22Rv1 (cell line): ENCODE measurements around the gene CA10.

Experiments used
- H3K27ac ChIP-seq: fragments of 450-650 bp; 2 replicates; pipeline ENCODE4 v1.5.1; 2017
- ZFX ChIP-seq: fragments of 450-650 bp; IDR thresholded peaks from 2 replicates; pipeline ENCODE4 v1.6.1; 2017; ENCODE audit warnings: antibody characterized with exemption, borderline replicate concordance
- TF ChIP-seq, protein P1 (sequence below): fragments of 450-650 bp; IDR thresholded peaks from 2 replicates; pipeline ENCODE4 v1.5.1; 2017; ENCODE audit warnings: mild to moderate bottlenecking

Gene CA10

DNA sequence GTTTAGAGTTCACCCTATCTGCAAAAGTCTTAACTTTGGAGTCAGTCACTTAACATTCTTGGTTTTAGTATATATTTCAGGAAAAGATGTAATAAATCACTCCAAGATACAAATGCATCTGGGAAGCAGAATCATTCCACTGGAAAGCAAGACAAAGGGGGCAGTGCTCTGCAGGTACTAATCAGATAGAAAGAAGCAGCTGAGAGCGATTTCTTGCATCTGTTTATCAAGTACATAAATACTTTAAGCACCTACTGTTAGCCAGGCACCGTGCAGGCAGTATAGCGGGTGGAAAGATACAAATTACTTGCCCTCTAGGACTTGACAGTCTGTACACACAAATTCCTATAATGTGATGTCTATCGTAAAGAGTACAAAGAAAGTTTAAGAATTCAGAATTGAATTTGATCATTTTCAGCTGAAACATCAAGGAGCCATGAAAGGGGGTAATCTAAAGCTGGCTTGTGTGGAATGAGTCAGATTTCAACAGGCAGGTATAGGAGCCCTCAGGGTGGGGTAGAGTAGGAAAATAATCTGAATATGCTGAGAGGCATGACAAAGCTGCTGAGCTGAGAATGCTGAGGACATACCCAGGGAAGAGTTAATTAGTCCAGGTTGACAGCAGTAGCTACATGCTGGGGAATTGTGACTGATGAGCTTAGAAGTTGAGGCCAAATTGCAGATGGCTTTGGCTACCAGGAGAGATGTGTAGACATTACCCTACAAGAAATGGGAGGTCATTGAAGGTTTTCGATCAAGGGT, 110.2 kb downstream of the CA10 start:
- TF ChIP-seq ZFX = no peak
- TF ChIP-seq, protein P1, sequence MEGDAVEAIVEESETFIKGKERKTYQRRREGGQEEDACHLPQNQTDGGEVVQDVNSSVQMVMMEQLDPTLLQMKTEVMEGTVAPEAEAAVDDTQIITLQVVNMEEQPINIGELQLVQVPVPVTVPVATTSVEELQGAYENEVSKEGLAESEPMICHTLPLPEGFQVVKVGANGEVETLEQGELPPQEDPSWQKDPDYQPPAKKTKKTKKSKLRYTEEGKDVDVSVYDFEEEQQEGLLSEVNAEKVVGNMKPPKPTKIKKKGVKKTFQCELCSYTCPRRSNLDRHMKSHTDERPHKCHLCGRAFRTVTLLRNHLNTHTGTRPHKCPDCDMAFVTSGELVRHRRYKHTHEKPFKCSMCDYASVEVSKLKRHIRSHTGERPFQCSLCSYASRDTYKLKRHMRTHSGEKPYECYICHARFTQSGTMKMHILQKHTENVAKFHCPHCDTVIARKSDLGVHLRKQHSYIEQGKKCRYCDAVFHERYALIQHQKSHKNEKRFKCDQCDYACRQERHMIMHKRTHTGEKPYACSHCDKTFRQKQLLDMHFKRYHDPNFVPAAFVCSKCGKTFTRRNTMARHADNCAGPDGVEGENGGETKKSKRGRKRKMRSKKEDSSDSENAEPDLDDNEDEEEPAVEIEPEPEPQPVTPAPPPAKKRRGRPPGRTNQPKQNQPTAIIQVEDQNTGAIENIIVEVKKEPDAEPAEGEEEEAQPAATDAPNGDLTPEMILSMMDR = no peak
- H3K27ac ChIP-seq = no peak overlapping the region

DNA sequence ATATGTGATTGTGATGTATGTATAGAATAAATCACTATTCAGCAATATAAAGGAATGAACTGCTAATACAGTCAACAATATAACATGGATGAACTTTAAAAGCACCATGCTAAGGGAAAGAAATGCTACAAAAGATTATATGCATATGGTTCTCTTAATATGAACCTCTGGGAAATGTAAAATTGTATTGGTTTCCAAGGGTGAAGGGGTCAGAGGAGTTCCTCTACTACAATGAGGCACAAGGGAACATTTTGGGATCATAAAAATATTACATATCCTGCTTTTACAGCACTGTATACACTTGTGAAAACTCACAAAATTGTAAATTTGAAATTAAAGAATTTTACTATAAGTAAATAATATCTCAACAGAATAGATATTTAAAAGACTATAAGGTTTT, 111.4 kb downstream of the CA10 start:
- H3K27ac ChIP-seq = no peak overlapping the region
- TF ChIP-seq, protein P1 = no peak
- no peak for TF ChIP-seq ZFX

GRCh38 chr17:52041123-52041617, 117.3 kb downstream of the CA10 start:
- TF ChIP-seq, protein P1 = no peak
- no peak for TF ChIP-seq ZFX
- H3K27ac ChIP-seq = no peak overlapping the region

- no peak overlapping the region for H3K27ac ChIP-seq
- no peak for TF ChIP-seq ZFX
- TF ChIP-seq, protein P1 = no peak
These were observed 122.1 kb downstream of the CA10 start for GRCh38 chr17:52036416-52036815.

DNA sequence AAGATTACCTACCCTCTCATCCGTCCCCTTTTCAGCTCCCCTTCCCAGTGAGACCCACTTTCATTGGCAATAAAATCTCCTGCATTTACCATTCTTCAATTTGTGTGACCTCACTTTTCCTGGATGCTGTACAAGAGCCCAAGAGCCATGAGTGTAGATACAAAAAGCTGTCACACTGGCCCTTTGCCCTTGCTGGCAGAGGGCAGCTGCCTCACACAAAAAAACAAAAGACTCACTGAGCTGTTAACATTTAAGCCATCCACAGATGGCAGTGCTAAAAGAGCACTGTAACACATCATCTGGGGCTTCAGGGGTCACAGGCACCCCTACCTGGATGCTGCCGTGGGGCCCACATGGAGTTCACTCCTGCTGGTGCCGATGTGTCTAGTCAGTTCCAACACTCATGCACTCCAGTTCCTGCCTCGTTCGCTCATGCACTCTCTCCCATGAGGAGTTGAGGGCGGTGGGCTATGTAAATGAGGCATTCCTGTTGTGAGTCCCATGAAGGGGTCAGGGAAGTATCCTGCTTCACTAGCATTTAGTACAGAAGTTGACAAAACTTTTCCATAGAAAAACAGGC, 123.1 kb downstream of the CA10 start:
- no peak for TF ChIP-seq ZFX
- TF ChIP-seq, protein P1 = no peak
- no peak overlapping the region for H3K27ac ChIP-seq

DNA sequence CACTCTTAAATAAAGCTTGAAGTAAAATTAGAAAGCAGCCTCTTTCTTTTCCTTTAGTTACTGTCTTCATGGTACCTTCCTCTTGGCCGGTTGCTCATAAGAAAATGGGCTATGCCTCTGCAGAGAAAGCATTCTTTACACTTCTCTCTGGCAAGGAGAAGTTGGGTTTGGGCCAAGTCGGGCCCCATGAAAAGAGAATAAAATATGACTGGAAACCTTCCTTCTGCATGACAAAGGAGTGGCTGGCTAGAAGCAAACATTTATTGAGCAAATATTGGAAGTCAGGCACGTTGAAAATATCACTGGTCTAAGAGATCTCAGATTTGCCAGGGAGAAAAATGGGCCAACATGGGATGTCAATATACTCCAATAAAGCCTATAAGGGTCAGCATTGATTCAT, 126.1 kb downstream of the CA10 start:
- TF ChIP-seq, protein P1 = no peak
- TF ChIP-seq ZFX = no peak

GRCh38 chr17:52030052-52030451, 128.5 kb downstream of the CA10 start:
- no peak overlapping the region for H3K27ac ChIP-seq
- TF ChIP-seq, protein P1 = no peak
- no peak for TF ChIP-seq ZFX

More for the DNA sequence above, 126.1 kb downstream of the CA10 start:
- no peak overlapping the region for H3K27ac ChIP-seq
